Activated CD8-positive, alpha-beta memory T cell treated with anti-CD3 and anti-CD28 coated beads, Interleukin-2, amount 50 U/mL, for 24 hours (primary cell): ENCODE data around the gene NALCN.

ENCODE experiments used
- DNase-seq: peaks from one replicate; pipeline ENCODE4 v3.0.0-alpha.2; 2020; ENCODE audit errors: extremely low read depth

NALCN gene

DNA sequence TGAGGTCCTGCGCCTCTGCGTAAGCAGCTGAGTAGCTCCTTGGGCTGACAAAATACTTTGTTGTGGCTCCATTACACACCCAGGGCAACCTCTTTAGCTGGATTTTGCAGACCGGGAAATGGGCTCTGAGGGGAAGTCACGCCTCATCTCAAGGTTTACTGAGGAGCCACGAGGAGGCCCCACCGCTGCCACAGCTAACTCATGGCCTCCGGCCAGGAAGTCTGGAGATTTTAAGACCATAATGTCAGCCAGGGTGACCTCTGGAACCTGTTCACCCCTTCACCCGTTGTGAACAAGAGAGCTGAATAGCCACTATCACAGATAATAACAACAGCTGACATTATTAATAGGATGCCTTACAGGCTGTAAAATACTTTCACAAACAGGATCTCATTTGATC, 390.4 kb downstream of the NALCN start:
- DNase-seq = no peak

GRCh38 chr13:101025519-101025918, 390.8 kb downstream of the NALCN start:
- DNase-seq = no peak

DNA sequence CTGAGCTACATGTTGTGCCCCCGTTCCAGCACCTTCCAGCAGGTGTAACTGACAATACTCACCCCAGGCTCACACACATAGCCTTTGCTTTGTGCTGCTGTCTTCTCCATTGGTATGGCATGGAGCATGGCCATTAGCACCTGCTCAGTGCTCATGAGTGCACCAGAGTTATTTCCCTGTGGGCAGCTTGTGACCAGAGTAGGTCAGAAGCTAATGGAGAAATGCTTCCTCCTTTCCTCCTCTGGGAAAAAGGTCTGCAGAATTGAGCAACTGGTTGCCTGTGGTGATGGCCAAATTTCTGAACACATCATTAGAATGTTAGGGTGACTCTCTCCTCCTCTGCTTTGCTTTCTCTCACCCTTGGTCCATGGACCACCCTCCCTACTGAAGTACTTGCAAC, 397.2 kb downstream of the NALCN start:
- DNase-seq = no peak

DNA sequence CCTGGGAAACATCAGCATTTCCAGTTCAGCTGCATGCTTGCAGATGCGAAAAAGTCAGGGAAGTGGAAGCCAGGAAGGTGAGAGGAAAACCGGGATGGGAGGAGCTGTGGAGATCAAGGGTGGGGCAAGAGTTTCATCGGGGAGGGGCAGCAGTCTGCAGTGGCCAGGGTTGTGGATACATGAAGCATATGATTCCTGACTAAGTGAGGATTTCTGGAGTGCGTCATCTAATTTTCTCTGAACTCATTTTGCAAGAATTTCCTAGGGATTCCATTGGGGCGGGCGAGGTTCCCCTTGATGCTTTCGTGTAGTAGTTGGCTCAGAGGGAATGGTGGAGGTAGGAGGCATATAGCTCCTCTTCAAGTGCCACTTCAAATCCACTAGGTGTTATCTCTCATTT, 397.6 kb downstream of the NALCN start:
- no peak for DNase-seq

GRCh38 chr13:101017123-101017872, 399.0 kb downstream of the NALCN start:
- DNase-seq = no peak

GRCh38 chr13:101016475-101016874, 399.8 kb downstream of the NALCN start:
- DNase-seq = no peak

- no peak for DNase-seq
Observed at GRCh38 chr13:101013245-101013644, 403.1 kb downstream of the NALCN start.

- DNase-seq = no peak
Observed at GRCh38 chr13:101010100-101010499, 406.2 kb downstream of the NALCN start.

DNA sequence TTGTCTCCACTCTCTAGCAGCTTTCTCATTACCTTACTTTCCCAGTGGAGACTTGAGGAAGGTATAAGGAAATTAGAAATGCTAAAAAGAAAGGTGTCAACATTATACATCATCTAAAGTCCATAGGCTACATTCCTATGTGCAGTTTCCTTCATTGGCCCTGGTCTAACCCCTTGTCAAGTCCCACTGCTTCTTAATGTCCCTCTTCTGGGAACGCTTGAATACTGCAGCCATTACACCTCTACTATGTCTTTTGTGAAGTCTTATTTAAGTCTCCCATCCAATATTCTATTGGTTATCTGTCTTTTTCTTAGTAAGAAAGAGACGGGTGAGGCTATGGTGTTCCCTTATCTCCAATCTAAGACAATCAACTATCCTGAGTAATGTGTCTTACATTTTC, 409.1 kb downstream of the NALCN start:
- no peak for DNase-seq
